GM18907 (cell line): ENCODE results near the gene LSM5.

Experiments used
- ATAC-seq: cut with Tn5 transposase; IDR thresholded peaks from one replicate; pipeline ENCODE4 v1.9.1; 2021; ENCODE audit warnings: mild to moderate bottlenecking, moderate library complexity; ENCODE audit not compliant: unreplicated experiment

The LSM5 gene

DNA sequence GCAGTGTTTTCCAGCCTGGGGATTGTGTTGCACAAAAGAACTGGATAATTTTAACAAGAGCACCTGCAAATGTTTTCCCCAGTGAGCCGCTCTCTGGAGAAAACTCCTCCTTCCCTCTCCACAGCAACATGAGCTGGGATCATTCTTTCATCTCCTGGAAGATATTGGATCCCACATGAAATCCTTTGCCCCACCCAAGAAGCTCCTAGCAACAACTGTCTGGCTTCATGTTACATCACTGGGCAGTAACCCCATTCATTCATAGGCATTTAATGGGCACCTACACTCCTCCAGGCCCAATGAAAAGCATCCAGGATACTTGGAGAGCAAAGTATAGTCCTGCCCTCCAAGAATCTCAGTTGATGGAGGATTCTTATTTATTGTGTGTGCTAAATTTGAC is 27.2 kb downstream of the LSM5 start:
- ATAC-seq = no peak

DNA sequence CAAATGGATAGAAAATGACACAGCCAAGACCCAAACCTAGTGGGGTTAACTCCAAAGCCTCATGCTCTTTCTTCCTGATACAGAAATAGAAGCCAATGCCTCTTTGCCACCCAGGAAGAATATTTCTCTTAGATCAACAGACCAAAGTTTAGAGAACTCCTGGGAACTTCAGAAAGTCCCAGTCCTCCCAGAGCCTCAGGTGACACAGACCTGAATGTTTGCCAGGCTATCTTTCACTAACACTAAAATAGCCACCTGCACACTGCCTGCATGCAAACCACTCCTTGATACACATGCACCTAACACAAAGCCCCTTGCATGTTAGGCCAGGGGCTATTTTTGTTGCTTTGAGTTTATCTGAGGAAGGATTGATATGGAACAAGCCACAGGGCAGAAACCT is 27.7 kb downstream of the LSM5 start:
- ATAC-seq = no peak

DNA sequence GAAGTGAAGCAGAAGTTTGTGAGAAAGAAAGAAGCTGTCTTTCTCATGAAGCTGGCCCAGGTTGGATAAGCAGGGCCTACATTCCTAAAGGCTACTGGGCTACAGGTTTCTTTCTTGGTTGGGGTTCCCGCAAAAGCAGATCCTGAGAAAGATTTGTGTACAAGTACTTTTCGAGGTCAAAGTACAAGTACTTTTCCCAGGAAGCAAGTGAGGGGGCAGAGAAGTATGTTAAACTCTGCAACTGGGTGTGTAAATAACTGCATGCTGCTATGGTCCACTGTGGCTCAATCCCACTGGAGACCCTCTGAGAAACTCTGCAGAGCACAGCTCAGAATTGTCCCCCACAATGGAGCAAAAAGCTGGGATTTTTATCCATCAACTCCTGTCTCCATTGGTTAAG is 28.7 kb downstream of the LSM5 start:
- no peak for ATAC-seq

DNA sequence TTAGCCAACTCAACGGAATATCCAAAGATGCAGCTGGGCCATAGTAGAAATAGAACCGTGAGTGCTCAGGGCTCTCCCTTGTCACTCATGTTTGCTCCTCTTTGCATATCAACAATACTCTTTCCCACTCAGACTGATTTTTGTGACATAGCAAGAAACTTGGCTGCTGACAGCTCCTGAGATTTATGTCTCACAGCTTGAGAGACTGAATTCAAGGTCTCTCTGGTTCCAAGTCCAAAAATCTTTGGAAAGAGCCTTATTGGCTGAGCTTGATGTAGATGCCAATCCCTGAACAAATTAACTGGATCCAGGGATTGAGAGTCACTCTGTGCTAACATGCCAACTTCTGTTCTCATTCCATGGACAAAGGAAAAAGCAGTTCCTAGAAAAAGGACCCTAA is 30.4 kb downstream of the LSM5 start:
- no peak for ATAC-seq

DNA sequence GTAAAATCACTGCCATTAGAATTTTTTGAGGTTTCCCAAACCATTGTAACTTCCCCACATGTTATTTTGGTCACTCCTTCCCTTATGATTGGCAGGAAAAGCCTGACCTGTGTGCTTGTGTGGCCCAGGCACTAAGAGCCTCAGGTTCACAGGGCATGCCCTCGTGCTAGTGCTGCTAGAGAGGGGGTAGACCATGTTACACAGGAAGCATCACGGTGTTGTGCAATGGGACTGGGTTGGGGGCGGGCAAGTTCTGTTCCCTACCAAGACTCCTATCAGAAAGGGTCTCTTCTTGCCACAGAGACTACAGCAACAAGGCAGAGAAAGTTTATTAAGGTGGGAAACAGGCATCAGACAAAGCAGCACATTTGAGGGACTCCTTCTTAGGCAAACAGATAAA is 32.2 kb downstream of the LSM5 start:
- no peak for ATAC-seq

DNA sequence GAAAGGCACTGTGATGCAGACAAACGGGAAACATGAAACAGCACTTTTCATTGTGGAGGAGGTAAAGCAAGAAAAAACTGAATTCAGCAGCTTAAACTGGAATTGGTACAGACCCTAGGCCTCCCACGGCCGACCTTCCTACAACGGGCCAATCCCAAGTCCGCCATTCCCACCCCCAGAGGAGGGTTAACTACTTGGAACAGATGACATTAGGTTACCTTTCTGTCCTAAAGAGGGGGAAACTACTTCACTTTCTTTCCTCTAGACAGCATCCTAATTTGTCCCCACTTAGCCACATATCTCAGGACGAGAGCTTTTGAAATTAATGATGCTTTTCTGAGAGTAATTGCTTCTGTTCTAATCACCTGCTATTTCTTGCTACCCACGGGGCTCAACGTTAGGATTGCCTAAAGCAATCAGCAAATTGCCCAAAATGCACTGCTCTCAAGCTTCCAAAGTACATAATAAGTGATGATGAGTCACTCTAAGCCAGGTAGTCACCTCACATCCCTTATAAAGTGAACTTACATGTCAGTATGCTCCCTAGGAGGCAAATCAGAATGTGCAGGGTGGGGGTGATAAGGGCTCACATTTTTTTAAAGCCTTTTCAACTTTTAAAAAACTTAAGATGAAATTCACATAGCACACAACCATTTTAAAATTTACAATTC is 36.7 kb downstream of the LSM5 start:
- ATAC-seq = no peak

DNA sequence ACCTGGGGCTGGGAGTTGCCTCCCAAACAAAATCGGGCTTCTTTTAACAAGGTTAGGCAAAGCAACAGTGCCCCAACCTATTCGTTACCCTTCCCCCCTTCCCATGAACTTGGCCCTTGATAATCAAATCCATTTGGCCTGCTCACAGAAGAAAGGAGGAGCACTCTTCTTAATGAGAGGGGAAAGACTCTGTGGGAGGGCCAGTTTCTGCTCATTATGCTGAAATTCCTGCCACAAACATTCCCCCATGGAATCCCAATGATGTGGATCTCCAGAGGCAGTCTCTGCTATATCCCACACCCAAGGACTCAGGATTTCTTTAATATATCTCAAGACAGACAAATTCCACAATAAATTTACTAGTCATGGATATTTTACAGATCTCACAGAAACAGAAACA is 43.0 kb downstream of the LSM5 start:
- ATAC-seq = no peak

DNA sequence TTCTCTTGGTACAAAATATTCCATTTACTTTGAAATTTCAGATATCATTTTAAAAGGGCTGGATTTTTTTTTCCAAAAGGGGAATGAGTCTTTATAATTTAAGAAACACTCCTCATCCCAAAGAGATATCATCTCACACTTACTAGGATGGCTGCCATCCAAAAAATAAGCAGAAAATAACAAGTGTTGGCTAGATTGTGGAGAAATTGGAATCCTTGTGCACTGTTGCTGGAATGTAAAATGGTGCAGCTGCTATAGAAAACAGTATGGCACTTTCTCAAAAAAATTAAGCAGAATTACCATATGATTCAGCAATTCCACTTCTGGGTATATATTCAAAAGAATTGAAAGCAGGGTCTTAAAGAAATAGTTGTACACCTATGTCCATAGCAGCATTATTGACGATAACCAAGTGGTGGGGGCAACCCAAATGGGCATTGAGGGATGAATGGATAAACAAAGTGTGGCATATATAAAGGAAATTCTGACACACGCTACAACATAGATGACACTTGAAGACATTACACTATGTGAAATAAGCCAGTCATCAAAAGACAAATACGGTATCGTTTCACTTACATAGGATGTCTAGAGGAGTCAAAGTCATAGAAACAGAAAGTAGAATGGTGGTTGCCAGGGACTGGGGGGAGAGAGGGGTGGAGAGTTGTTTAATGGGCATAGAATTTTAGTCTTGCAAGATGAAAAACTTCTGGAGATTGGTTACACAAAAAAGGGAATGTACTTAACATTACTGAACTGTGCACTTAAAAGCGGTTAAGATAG is 53.8 kb downstream of the LSM5 start:
- ATAC-seq = no peak
